HG03064 (cell line): Measurements from ENCODE around the gene TNFRSF14.

Experiments used
- ATAC-seq: cut with Tn5 transposase; IDR thresholded peaks from one replicate; pipeline ENCODE4 v1.9.1; 2021; ENCODE audit warnings: low read depth; ENCODE audit not compliant: unreplicated experiment

Gene TNFRSF14

GRCh38 chr1:2585318-2586092, 29.3 kb downstream of the TNFRSF14 start:
- peak; percentile 38 for ATAC-seq

- ATAC-seq = peak; percentile 49
Measured at GRCh38 chr1:2586154-2587070, 30.2 kb downstream of the TNFRSF14 start, which contains the start of gene PRXL2B. Gene PRXL2B (plus strand): TSS chr1:2586777. CDS start chr1:2586886, 109 bp downstream.

- peak; percentile 10 for ATAC-seq
Measured at GRCh38 chr1:2587071-2587859, 31.1 kb downstream of the TNFRSF14 start.

- no peak for ATAC-seq
Measured at GRCh38 chr1:2587860-2588571, 31.8 kb downstream of the TNFRSF14 start.

- ATAC-seq = no peak
Measured at GRCh38 chr1:2588661-2589430, 32.7 kb downstream of the TNFRSF14 start.

- no peak for ATAC-seq
Measured at GRCh38 chr1:2589431-2590232, 33.5 kb downstream of the TNFRSF14 start.

- no peak for ATAC-seq
Measured at GRCh38 chr1:2590233-2591141, 34.3 kb downstream of the TNFRSF14 start.

- no peak for ATAC-seq
Measured at GRCh38 chr1:2591233-2591580, 35.0 kb downstream of the TNFRSF14 start.

GRCh38 chr1:2591581-2592261, 35.5 kb downstream of the TNFRSF14 start:
- no peak for ATAC-seq

GRCh38 chr1:2592672-2593071, 36.5 kb downstream of the TNFRSF14 start:
- ATAC-seq = no peak

GRCh38 chr1:2593251-2593878, 37.2 kb downstream of the TNFRSF14 start:
- no peak for ATAC-seq

GRCh38 chr1:2594001-2594640, 38.0 kb downstream of the TNFRSF14 start:
- no peak for ATAC-seq

GRCh38 chr1:2594641-2595131, 38.5 kb downstream of the TNFRSF14 start:
- ATAC-seq = no peak

- ATAC-seq = no peak
Measured at GRCh38 chr1:2595261-2595811, 39.2 kb downstream of the TNFRSF14 start.

- no peak for ATAC-seq
Measured at GRCh38 chr1:2595812-2596529, 39.8 kb downstream of the TNFRSF14 start.
